HG03045 (cell line): ENCODE measurements around the gene OLFM1.
"Not testable (repeated sequence)": the region's sequence is repeated elsewhere in the genome, so short reads cannot be mapped to it uniquely, and the experiment has no call there.

Experiments
- ATAC-seq: cut with Tn5 transposase; IDR thresholded peaks from one replicate; pipeline ENCODE4 v1.9.1; 2021; ENCODE audit warnings: mild to moderate bottlenecking, moderate library complexity; ENCODE audit not compliant: unreplicated experiment

Gene OLFM1

DNA sequence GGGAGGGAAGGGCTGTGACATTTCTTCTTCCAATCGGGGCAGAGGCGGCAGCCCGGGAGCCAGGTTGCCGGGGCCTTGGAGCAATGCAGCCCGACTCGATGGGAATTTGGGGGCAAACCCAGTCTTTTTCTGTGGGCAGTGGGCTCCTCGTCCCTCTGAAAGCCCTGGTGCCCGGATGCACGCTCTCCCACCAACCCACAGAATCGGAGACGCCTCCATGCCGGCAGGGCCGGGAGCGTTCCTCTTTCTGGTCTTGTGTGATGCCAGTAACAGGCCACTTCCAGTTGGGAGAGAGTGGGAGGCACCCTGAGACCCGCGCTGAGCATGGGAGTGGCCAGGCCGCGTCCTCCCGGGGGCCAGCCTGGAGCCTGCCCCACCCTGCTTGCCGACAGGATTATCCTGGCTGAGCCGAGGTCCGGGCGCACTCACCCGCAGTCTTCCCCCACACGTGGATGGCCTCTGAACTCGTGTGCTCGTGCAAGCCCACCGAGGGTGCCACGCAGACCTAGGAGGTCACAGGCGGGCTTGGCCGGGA, 17.8 kb downstream of the OLFM1 start:
- ATAC-seq, result no peak

DNA sequence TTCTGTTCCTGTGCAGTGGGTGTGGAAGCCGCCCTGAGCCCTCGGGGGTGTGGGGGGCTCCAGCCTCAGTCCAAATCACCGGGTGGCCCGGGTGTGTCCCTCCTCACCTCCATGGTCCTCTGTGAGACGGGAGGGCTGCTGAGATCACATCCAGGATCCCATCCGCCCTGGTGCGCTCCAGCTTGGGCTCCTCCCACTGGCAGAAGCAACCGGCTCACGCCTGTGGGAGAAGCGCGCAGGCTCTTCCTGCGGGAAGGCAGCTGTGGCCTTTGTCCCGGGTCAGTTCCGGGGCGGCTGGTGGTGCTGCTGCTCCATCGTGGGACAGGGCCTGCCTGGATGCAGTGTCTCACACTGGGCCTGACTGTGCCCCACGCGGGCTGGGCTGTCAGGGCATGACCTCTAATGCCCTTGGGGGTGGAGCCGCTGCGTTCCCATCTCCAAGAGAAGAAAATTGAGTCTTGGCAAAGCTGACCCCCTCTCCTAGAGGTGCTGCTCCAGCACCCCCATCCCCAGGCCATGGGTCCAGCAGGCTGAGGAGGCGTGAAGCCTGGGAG, 18.5 kb downstream of the OLFM1 start:
- no peak for ATAC-seq

DNA sequence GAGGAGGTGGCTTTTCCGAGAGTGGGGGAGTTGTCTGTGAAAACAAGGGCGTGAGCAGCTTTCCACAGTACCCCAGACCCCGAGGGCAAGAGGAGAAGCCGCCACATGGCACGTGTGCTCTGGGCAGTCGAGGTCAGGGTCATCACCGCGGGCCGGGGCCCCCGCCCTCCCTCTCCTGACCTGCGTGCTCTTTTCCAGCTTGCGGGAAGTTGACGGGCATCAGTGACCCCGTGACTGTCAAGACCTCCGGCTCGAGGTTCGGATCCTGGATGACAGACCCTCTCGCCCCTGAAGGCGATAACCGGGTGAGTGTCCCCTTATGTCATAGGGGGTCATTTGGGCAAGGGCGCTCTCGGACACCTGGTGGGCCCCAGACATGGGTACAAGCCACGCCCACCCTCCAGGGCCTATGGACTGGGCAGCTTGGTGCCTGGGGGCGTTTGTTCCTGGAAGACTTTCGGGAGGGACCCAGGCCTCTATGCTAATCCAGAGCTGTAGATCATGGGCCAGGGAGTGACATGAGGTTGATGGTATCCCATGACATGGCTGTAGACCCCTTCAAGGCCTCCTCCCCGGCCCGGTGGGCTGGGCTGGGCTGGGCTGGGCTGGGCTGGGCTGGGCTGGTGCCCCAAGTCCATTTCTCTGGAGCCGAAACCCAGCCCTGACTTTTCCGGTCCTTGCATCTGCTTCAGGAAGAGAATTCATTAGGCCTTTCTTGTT, 19.2 kb downstream of the OLFM1 start:
- no peak for ATAC-seq

DNA sequence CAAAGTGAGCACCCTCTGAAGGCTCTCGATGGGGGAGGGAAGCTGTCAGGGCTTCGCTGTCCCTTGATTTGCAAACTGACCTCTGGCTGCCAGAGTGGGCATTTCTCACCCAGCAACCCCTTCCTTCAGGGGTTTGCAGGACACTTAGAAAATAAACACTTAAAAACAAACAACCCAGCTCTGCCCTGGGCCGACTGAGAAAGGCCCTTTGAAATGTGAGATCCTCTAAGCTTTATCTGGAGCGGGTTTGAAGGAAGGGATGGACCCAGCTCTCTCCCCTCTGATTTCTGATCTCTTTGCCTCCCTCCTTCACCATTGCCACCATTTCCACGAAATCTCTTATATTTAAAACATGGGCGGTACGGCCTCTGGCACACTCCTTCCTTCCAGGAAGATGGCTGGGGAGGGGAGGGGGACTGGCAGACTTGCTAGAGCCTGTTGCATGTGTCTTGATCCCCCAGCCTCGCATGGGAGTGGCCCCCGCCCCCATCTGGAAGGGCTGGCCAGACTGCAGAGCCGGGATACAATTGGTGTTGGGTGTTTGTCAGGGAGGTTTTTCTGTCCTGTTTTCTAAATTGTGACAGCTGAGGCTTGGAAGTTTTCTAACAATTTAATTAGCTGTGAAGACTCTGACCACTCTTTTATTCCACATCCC, 20.2 kb downstream of the OLFM1 start:
- ATAC-seq, result no peak

DNA sequence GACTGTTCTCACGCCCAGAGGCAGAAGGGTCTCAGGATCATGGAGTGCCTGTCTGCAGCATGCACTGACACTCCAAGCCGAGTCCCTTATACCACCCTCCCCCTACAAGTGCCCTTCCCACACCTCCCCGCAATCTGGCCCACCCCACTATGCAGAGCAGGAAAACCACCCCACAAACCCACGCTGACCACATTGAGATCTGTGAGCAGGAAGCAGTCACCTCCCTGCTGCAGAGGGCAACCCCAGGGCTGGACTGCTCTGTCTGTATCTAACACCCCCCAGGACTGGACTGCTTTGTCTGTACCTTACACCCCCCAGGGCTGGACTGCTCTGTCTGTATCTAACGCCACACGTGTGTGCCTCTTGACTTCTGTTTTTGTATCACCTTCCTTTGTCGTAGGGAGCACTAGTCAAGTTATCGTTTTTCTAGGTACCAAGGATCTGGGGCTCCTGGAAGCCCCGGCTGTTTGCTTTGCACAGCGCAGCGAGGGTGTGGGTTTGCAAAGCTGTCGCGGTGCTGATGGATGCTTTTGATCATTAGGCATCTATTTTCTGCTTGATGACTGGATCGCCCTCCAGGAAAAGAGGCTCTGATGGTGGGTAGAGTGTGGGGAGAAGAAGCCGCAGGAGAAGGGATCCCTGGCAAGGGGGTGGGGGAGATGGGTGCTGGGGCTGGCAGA, 21.5 kb downstream of the OLFM1 start:
- ATAC-seq, result no peak

DNA sequence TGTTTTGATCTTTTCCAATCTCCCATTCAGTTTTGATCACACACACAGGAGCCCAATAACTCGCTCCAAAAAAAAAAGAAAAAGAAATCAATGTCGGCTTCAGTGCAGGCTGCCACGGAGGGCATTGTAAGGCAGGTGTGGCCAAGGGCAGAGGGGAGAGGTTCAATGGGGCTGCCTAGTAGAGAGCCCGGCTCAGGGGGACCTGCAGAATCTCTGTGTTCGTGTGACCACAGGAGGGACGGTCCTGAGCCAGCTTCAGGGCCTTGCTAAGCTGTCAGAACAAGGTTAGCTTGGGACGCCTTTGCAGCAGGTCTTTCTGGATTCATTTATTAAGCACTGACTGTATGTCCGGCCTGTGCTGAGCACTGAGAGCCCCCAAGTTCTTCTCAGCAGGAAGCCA, 22.2 kb downstream of the OLFM1 start:
- no peak for ATAC-seq

DNA sequence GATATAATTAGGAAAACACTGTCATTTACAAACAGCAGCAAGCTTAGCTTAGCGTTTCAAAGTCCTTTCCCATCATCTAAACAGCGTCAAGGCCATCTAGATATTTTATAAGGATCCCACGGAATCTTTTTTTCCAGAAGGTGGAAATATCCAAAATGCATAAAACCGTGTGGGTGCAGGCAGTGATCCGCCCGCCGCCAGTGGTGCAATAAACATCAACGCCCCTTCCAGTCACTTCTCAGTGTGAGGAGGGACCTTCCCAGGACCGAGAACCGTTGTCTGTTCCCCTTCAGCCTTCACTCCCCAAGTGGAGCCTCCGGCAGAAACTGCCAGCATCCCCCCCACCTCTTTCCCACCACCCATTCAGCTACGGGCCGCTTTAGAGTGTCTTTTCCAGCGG, 22.9 kb downstream of the OLFM1 start:
- ATAC-seq, result no peak

DNA sequence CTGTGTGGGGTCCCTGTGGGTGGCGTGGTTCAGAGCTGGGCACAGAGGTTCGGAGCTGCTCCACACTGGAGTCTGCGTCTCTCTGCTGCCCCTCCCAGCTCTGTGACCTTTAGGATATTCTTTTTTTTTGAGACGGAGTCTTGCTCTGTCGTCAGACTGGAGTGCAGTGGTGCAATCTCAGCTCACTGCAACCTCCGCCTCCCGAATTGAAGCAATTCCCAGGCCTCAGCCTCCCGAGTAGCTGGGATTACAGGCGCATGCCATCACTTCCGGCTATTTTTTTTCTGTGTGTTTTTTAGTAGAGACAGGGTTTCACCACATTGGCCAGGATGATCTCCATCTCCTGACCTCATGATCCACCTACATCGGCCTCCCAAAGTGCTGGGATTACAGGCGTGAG, 24.1 kb downstream of the OLFM1 start:
- not testable (repeated sequence) for ATAC-seq

DNA sequence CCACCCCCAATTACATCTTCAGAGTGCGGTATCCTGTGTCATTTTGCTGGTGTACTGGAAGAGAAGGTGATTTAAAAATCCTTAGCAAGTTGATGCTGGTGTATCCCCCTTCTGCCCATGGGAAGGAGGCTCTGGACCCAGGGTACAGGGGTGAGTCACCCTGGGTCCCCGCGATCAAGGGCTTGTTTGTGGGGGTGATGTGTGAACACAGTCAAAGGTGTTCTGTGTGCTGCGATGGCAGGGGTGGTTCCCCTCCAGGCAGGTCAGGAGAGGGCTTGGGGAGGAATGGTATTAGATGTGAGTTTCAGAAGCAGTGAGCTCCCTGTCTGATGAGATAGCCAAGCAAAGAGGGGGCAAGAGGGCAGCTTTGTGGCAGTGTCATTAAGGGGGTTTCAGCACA, 28.9 kb downstream of the OLFM1 start:
- ATAC-seq, result no peak

DNA sequence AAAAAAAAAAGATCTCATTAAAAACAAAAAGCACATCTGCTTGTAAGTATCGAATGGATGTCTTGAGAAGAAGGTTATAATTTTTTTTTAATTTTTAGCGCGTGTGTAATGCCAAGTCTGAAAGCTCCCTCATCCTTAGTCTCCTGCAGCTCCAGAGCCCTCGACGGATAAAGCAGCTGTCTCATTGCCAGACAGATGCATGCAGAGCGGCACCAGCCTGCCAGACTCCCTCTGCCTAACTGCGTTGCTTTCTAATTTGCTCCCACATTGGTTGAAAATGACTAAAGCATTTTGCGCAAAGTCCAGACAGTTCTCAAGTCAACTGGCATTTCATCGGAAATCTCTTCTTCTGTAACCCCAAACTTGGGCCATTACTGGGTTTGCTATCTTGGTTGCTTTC, 29.4 kb downstream of the OLFM1 start:
- no peak for ATAC-seq

DNA sequence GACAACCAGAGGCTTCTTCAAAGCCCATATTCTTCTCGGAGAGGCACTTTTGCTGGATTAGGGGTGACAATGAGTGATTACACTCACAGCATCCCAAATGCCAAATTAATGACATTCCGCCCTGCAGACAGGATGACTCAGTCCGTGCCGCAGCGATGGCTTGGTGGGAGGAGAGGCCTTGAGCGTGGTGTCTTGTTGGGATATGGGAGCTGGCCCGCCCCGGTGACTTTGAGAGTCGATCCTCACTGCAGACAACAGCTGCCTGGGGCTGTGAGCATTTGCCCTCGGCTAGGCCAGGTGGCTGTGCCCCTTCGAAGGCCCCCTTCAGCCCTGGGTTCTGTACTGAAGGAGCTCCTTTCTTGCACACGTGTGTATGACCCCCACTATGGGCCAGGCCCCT, 29.8 kb downstream of the OLFM1 start:
- no peak for ATAC-seq

DNA sequence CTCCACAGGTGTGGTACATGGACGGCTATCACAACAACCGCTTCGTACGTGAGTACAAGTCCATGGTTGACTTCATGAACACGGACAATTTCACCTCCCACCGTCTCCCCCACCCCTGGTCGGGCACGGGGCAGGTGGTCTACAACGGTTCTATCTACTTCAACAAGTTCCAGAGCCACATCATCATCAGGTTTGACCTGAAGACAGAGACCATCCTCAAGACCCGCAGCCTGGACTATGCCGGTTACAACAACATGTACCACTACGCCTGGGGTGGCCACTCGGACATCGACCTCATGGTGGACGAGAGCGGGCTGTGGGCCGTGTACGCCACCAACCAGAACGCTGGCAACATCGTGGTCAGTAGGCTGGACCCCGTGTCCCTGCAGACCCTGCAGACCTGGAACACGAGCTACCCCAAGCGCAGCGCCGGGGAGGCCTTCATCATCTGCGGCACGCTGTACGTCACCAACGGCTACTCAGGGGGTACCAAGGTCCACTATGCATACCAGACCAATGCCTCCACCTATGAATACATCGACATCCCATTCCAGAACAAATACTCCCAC, 32.1 kb downstream of the OLFM1 start:
- no peak for ATAC-seq

DNA sequence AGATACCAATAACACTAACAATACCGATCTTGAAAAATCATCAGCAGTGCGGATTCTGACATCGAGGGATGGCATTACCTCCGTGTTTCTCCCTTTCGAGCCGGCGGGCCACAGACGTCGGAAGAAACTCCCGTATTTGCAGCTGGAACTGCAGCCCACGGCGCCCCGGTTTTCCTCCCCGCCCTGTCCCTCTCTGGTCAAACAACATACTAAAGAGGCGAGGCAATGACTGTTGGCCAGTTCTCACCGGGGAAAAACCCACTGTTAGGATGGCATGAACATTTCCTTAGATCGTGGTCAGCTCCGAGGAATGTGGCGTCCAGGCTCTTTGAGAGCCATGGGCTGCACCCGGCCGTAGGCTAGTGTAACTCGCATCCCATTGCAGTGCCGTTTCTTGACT, 32.8 kb downstream of the OLFM1 start:
- ATAC-seq, result no peak

DNA sequence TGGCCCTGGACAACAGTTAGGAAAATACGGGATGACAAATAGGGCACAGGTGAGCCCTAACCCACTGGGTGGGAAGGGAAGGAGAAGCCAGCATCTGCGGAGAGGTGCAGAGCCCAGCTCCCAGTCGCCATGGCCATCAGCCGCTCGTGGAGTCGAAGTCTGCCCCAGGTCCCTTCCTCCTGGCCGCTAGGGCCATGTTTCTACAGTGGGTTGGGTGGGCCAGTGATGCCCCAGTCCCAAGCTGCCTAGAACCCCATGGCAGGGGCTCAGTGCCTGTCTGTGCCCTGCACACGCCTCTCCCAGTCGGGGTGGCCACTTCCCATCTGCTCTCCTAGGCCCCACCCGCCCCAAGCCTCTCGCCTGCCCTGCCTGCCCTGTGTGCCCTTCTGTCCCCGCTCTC, 34.8 kb downstream of the OLFM1 start:
- ATAC-seq, result no peak

DNA sequence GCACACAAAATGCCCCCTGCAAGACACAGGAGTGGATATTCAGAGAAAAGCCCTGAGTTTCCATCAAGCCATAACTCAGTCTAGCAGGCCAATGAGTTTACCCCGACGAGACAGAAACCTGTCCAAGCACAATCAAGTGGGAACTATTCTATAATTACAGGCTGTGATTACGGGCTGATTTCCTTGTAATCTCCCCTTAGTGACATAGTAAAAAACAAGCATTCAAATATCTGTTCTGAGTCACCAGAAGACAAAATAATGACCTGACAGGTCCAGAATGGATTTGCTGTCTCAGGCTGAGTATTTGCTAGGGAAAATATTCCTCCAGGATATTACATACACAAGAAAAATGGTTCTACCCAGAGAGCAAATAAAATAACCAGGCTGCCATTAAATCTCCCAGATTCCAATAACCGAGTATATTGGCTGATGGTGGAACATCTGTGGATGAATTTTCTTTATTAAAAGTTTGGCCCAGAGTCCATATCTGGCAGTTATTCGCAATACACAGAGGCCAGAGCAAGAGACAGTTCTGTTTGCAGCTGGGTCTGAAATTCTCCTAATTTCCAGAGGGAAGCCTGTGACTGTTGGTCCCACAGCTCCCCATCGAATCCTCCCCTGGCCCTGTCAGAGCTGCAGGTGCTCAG, 35.8 kb downstream of the OLFM1 start:
- no peak for ATAC-seq

DNA sequence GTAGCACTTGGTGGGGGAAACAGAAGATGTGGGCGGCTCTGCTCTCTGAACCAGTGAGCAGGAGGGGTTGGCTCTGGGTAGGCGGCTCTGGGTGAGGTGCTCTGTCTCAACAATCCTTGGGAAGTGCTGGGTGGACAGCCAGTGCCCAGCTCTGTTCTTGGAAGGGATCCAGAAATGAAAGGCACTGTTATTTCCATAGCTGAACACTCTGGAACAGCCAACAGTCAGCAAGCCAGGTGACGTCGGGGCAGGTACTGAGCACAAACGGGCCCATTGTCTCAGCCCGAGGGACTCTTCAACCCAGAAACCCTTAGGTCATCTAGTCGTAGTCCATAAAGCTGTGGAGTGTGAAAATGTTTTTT, 36.3 kb downstream of the OLFM1 start:
- ATAC-seq, result no peak

DNA sequence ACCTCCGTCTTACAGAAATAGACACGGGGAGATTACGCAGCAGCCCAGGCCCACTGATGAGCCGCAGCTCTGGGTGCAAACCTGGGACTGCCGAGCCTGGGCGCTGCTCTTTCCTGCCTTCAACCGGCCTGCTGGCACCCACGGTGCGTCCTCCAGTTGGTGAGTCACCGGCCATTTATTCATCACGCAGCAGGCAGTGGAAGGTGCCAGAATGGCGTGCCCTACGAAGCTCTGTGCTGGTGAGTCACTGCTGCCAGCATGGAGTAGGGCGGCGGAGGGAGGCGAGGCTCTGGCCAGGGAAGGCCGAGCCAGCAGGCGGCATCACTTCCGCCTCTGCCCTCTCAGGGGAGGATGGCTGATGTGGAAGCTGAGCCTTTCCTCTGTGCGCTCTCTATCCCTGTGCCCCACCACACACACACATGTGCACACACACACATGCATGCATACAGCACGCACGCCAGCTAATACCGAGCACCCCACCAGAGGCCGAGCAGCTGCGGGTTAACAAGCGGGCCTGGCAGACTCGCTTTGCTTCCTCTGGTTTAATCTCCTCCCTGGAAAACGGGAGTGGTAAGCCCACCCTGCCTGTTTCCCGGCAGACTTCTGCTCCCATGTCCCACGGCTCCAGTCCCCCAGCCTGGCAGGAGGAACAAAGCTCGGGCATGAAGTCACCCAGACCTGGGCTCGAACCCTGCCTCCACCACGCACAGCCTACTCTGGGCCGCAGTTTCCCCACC, 39.2 kb downstream of the OLFM1 start:
- ATAC-seq, result no peak

DNA sequence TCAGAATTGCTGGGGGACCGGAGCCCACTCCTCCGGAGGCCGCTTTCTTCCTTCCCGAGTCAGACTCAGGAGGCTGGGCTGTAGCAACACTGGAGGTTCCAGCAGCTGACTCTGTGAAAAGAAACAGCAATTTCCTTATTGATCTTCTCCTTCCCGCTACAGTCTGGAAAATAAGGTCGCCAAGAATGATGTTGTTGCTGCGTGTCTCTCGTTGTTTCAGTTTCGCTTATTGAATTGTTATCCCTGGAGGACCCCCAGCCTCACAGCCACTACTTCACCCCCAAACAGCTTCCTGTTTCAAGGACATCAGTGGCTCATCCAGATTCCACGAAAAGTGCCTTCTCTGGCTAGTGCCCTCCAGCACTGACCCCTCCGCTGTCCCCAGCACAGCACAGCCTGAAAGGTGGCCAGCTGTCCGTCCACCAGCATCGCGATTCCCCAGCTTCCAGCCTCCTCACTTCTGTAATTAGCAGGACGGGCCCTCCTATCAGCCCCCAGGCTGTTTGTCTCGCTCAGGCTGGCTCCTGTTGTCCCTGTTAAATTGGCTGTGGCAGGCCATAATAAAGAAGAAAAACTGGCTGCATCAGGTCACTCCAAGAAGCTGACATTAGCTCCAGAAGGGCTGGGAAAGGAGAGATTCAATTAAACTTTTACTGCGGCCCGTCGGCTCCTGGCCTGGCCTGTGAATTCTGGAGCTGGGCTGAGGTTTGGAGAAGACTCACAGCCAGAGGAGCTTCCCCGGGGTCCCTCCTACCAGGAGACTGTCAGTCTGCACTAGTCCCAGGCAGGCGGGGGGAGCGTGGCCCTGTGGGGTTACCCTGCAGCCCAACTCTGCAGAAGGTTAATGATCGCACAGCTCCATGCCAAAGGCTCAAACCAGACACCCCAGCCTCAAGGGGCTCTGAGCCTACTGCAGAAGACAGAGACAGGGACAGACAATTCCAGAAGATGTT, 40.5 kb downstream of the OLFM1 start:
- ATAC-seq, result no peak

DNA sequence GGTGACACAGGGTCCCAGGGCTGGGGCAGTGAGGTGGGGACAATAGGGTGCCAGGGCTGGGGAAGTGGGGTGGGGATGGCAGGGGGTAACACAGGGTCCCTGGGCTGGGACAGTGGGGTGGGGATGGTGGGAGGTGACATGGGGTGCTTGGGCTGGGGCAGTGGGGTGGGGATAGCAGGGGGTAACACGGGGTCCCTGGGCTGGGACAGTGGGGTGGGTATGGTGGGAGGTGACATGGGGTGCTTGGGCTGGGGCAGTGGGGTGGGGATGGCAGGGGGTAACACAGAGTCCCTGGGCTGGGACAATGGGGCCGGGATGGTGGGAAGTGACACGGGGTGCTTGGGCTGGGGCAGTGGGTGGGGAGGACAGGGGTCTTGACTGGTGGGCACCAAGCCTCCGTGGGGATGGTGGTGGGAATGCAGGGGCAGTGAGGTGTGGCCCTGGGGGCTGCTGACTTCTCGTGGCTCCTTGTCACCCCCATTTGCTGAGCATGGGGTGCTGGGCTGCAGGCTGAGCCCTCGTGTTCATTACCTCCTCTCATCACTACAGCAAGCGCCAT, 41.7 kb downstream of the OLFM1 start:
- ATAC-seq, result no peak
